H9 (cell line): ENCODE measurements around the gene RORB. TPM values are rescaled to one million over a fixed set of nuclear protein-coding genes. Genes with fewer than 3 reads are reported as not detected.

Experiments used
- DNase-seq: peaks from one replicate; pipeline ENCODE4 v3.0.0-alpha.2; 2017
- H2AFZ ChIP-seq: one replicate; pipeline ENCODE4 v1.6.1; 2013; ENCODE audit warnings: mild to moderate bottlenecking, low read length, control low read depth, moderate library complexity
- H2AK5ac ChIP-seq: 2 replicates; pipeline ENCODE4 v1.6.1; 2013; ENCODE audit warnings: low read length, control low read depth, mixed read lengths; ENCODE audit not compliant: insufficient read length
- H2BK120ac ChIP-seq: one replicate; pipeline ENCODE4 v1.6.1; 2013; ENCODE audit warnings: low read depth, mild to moderate bottlenecking, low read length, control low read depth, inconsistent platforms; ENCODE audit not compliant: poor library complexity, severe bottlenecking
- H2BK12ac ChIP-seq: 2 replicates; pipeline ENCODE4 v1.6.1; 2013; ENCODE audit warnings: low read length, control low read depth, mixed read lengths, low read depth; ENCODE audit not compliant: insufficient read length
- H2BK15ac ChIP-seq: 2 replicates; pipeline ENCODE4 v1.6.1; 2013; ENCODE audit warnings: low read depth, low read length, control low read depth
- H2BK20ac ChIP-seq: one replicate; pipeline ENCODE4 v1.6.1; 2013; ENCODE audit warnings: low read depth, mild to moderate bottlenecking, low read length, control low read depth, inconsistent platforms; ENCODE audit not compliant: poor library complexity, severe bottlenecking
- H2BK5ac ChIP-seq: 2 replicates; pipeline ENCODE4 v1.6.1; 2013; ENCODE audit warnings: low read length, control low read depth, mixed read lengths; ENCODE audit not compliant: insufficient read length
- H3K14ac ChIP-seq: 2 replicates; pipeline ENCODE4 v1.6.1; 2013; ENCODE audit warnings: low read length, control low read depth; ENCODE audit not compliant: insufficient read depth
- H3K18ac ChIP-seq: 2 replicates; pipeline ENCODE4 v1.6.1; 2013; ENCODE audit warnings: low read depth, mild to moderate bottlenecking, mixed read lengths, low read length, control low read depth; ENCODE audit not compliant: insufficient read length
- H3K23ac ChIP-seq: 2 replicates; pipeline ENCODE4 v1.6.1; 2013; ENCODE audit warnings: low read length, control low read depth, mixed read lengths, low read depth; ENCODE audit not compliant: insufficient read length
- H3K23me2 ChIP-seq: 2 replicates; pipeline ENCODE4 v1.6.1; 2013; ENCODE audit warnings: low read depth, mild to moderate bottlenecking, mixed read lengths, low read length, control low read depth; ENCODE audit not compliant: insufficient read length, poor library complexity, severe bottlenecking
- H3K27ac ChIP-seq: 2 replicates; pipeline ENCODE4 v1.5.1; 2013; ENCODE audit warnings: low read length, control low read depth, mixed read lengths, low read depth; ENCODE audit not compliant: insufficient read length
- H3K27me3 ChIP-seq: 2 replicates; pipeline ENCODE4 v1.6.1; 2013; ENCODE audit warnings: low read length, control low read depth, inconsistent platforms; ENCODE audit not compliant: insufficient read depth
- H3K4ac ChIP-seq: 2 replicates; pipeline ENCODE4 v1.6.1; 2013; ENCODE audit warnings: low read depth, mild to moderate bottlenecking, control low read depth, inconsistent platforms, low read length, moderate library complexity
- H3K4me1 ChIP-seq: 2 replicates; pipeline ENCODE4 v1.6.1; 2013; ENCODE audit warnings: low read length, control low read depth, inconsistent platforms; ENCODE audit not compliant: insufficient read depth
- H3K4me2 ChIP-seq: 2 replicates; pipeline ENCODE4 v1.6.1; 2013; ENCODE audit warnings: low read length, control low read depth, mixed read lengths; ENCODE audit not compliant: insufficient read length, insufficient read depth
- H3K56ac ChIP-seq: 2 replicates; pipeline ENCODE4 v1.6.1; 2013; ENCODE audit warnings: low read depth, mild to moderate bottlenecking, mixed read lengths, low read length, control low read depth; ENCODE audit not compliant: insufficient read length
- H3K79me1 ChIP-seq: 2 replicates; pipeline ENCODE4 v1.6.1; 2013; ENCODE audit warnings: low read depth, mild to moderate bottlenecking, moderate library complexity, low read length, control low read depth, inconsistent platforms; ENCODE audit not compliant: insufficient read depth, poor library complexity, severe bottlenecking
- H3K79me2 ChIP-seq: 2 replicates; pipeline ENCODE4 v1.6.1; 2013; ENCODE audit warnings: low read length, control low read depth, inconsistent platforms; ENCODE audit not compliant: insufficient read depth
- H3K9ac ChIP-seq: 2 replicates; pipeline ENCODE4 v1.6.1; 2013; ENCODE audit warnings: low read length, control low read depth, mixed read lengths; ENCODE audit not compliant: insufficient read length; ENCODE audit errors: extremely low read depth
- H3K9me3 ChIP-seq: one replicate; pipeline ENCODE4 v1.6.1; 2013; ENCODE audit warnings: low read depth, low read length, inconsistent platforms; ENCODE audit not compliant: control insufficient read depth
- H3T11ph ChIP-seq: one replicate; pipeline ENCODE4 v1.6.1; 2013; ENCODE audit warnings: mild to moderate bottlenecking, low read length, control low read depth, inconsistent platforms
- H4K20me1 ChIP-seq: one replicate; pipeline ENCODE4 v1.6.1; 2013; ENCODE audit not compliant: control insufficient read depth, insufficient read length, insufficient read depth
- H4K5ac ChIP-seq: 2 replicates; pipeline ENCODE4 v1.6.1; 2013; ENCODE audit warnings: low read depth, mild to moderate bottlenecking, mixed read lengths, low read length, control low read depth; ENCODE audit not compliant: insufficient read length
- H4K8ac ChIP-seq: replicated peaks from 2 replicates; pipeline ENCODE4 v1.6.1; 2013; ENCODE audit warnings: low read length, control low read depth, mixed read lengths, low read depth; ENCODE audit not compliant: insufficient read length
- H4K91ac ChIP-seq: 2 replicates; pipeline ENCODE4 v1.6.1; 2013; ENCODE audit warnings: low read depth, mild to moderate bottlenecking, moderate library complexity, mixed read lengths, low read length, control low read depth; ENCODE audit not compliant: insufficient read length
- H3K27ac Mint-ChIP-seq, 3 experiments: 2 replicates in 2 of 3; 3 replicates in 1 of 3; pipeline ENCODE4 v1.8.0; 2020 to 2021; ENCODE audit warnings: mixed read lengths in 3 of 3, mild to moderate bottlenecking in 1 of 3, moderate library complexity in 1 of 3
- H3K27me3 Mint-ChIP-seq: 2 replicates; pipeline ENCODE4 v1.8.0; 2021; ENCODE audit warnings: low read depth, mild to moderate bottlenecking, moderate library complexity, mixed read lengths
- H3K36me3 Mint-ChIP-seq, 3 experiments: 2 replicates in 2 of 3; 3 replicates in 1 of 3; pipeline ENCODE4 v1.8.0; 2020 to 2021; ENCODE audit warnings: low read depth in 3 of 3, mixed read lengths in 3 of 3; ENCODE audit not compliant: insufficient read depth in 1 of 3
- H3K4me1 Mint-ChIP-seq, 2 experiments: 2 replicates each; pipeline ENCODE4 v1.8.0; 2020; ENCODE audit warnings: mixed read lengths in 2 of 2
- H3K4me3 Mint-ChIP-seq, 2 experiments: 2 replicates in 1 of 2; 3 replicates in 1 of 2; pipeline ENCODE4 v1.8.0; 2020 to 2021; ENCODE audit warnings: mild to moderate bottlenecking in 2 of 2, mixed read lengths in 2 of 2, moderate library complexity in 1 of 2
- H3K9me3 Mint-ChIP-seq, 2 experiments: 2 replicates in 1 of 2; 3 replicates in 1 of 2; pipeline ENCODE4 v1.8.0; 2020; ENCODE audit warnings: mild to moderate bottlenecking in 2 of 2, mixed read lengths in 2 of 2, moderate library complexity in 1 of 2
- CTCF ChIP-seq: fragments of 200-600 bp; sonication (generic); conservative IDR thresholded peaks from 3 replicates; pipeline ENCODE4 v1.8.0; 2021; ENCODE audit warnings: antibody characterized with exemption, mild to moderate bottlenecking
- WGBS: extraction: QIAGEN DNeasy Blood & Tissue Kit; methylation state at CpG from one replicate; pipeline ENCODE4 v1.1.7; 2013; ENCODE audit warnings: missing lambda C conversion rate, low lambda C conversion rate, mixed read lengths; ENCODE audit not compliant: insufficient read length; ENCODE audit errors: extremely low coverage; 5-methylcytosine and 5-hydroxymethylcytosine counted together
- total RNA-seq: library from RNA; stranded (reverse); gene quantifications from 2 replicates; pipeline ENCODE4 v1.2.1, GENCODE V29; 2021

RORB gene
- total RNA-seq, 1 experiment from 2014 or later = 0.31 TPM

GRCh38 chr9:74497748-74498620, 849 bp downstream of the RORB start:
- no peak overlapping the region for H4K91ac ChIP-seq
- no CpG with 5 or more reads among the region's 77 CpGs for WGBS
- no peaks in the 10 kb centered on the region for H3K79me1 ChIP-seq
- no peak overlapping the region for H4K5ac ChIP-seq
- H2BK120ac ChIP-seq = no peak overlapping the region
- H3K27me3 Mint-ChIP-seq = peaks cover 65% of the 10 kb centered on the region
- TF ChIP-seq CTCF = no peak
- H3K9ac ChIP-seq = no peak overlapping the region
- H3K9me3 ChIP-seq = no peaks in the 10 kb centered on the region
- H2BK15ac ChIP-seq = no peak overlapping the region
- H2AFZ ChIP-seq = peak overlapping the region; percentile 9
- no peaks in the 10 kb centered on the region for H3K79me2 ChIP-seq
- H3K4me2 ChIP-seq = peak overlapping the region; percentile 94
- H3K36me3 Mint-ChIP-seq = no peaks in the 10 kb centered on the region
- H3K27me3 ChIP-seq = peaks cover 18% of the 10 kb centered on the region; the same call in 1 of the 2 replicates
- peak; percentile 62 for DNase-seq
- no peaks in the 10 kb centered on the region for H4K20me1 ChIP-seq
- no peak overlapping the region for H3T11ph ChIP-seq
- H3K14ac ChIP-seq = no peak overlapping the region
- no peak overlapping the region for H3K27ac ChIP-seq
- no peak overlapping the region for H3K23ac ChIP-seq
- H2BK20ac ChIP-seq = no peak overlapping the region
- peak overlapping the region; percentile 73 to 95 for H3K4me3 Mint-ChIP-seq
- no peak overlapping the region for H2AK5ac ChIP-seq
- no peak overlapping the region for H2BK12ac ChIP-seq
- H2BK5ac ChIP-seq = no peak overlapping the region
- peaks cover 52 to 62% of the 10 kb centered on the region in 2 experiments for H3K4me1 Mint-ChIP-seq
- peaks cover 40% of the 10 kb centered on the region for H3K23me2 ChIP-seq
- no peak overlapping the region for H3K4ac ChIP-seq
- H3K9me3 Mint-ChIP-seq = peaks cover 0 to 3% of the 10 kb centered on the region in 2 experiments; a peak in 1 of 5 replicates
- no peak overlapping the region for H3K56ac ChIP-seq
- H3K27ac Mint-ChIP-seq = peak overlapping the region in 1 of 3 experiments; percentile 77; a peak in 2 of 7 replicates
- no peak overlapping the region for H4K8ac ChIP-seq
- H3K18ac ChIP-seq = no peak overlapping the region
- peaks cover 2% of the 10 kb centered on the region; the same call in 1 of the 2 replicates for H3K4me1 ChIP-seq
